IPS-NIHi7 (cell line): ENCODE results near the gene OPHN1.
A peak's percentile ranks its signal among the peaks of the same experiment; 100 is the strongest.

Source experiments
- DNase-seq: peaks from one replicate; pipeline ENCODE4 v3.0.0; 2012; ENCODE audit warnings: mixed read lengths; ENCODE audit errors: extremely low spot score

The OPHN1 gene

DNA sequence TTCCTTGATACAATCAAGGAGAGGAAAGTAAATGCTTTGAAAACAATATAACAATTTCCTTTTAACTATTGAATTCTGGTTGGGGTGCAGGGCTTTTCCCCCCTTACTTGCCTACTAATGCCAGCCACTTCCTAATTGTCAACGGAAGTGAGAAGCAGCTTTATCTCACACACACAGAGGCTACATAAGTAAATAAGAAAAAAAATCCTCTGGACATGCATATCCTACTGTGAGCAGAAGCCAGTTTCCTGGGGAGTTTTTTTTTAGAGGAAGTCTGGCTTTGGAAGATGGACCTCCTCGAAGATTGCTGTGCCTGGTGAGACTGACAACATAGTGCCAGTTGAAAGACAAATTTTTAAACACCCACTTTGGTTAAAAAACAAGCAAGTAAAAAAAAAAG is 180.6 kb downstream of the OPHN1 start:
- no peak for DNase-seq

- DNase-seq, result no peak
Observed at GRCh38 chrX:68249903-68250302, 183.4 kb downstream of the OPHN1 start.

GRCh38 chrX:68249401-68249831 is 183.9 kb downstream of the OPHN1 start:
- DNase-seq, result no peak

DNA sequence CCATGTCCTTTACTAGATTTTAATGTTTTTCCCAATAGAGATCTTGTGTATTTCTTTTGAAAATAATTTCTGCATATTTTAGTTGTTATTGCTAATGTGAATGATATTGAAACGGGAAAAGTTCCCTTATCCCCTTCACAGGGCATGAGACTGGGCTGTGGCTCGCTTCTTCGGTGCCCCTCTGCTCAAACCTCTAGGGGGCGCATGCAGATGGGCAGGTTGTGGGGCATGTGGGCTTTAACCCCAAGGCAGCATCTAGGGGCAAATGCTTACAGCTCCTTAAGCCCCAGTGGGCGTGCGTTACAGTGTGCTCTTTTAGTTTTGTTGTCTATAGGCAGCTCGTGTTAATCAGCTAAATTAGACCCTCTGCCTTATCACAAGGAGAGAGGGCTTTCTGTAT is 194.7 kb downstream of the OPHN1 start:
- peak; percentile 24 for DNase-seq

DNA sequence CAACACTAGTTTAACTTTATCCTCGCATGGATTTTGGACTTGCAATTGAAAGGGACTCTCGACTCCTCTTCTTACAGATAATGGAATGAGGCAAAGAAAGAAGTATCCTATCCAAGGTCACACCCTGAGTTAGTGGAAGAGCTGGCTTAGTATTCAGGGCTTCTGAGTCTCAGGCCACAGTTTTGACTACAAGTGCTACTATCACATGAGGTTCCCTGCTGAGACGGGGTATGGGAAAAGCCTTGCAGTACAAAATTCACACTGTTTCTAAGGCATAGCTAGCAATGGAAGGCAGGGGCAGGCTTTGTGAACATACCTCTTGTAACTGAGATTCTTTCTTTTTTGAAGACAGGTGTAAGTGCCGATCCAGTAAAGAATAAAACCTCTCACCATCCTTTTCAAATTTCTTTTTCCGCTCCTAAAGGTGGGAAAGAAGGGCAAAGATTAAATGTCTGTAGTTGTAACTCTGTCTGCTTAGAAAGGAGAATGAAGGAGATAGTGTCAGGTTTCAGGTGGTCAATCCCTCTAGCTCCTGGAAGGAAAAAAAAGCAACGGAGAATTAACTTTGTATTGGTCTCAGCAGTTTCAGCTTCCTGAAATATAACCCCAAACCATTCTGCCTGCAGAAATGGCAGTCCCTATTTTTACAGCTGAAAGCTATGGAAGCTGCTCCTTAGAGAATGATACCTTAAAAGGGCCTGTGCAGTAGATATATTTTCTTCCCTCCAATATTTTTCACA is 199.0 kb downstream of the OPHN1 start:
- peak; percentile 14 for DNase-seq

- no peak for DNase-seq
Observed at GRCh38 chrX:68232206-68232605, 201.1 kb downstream of the OPHN1 start.

DNA sequence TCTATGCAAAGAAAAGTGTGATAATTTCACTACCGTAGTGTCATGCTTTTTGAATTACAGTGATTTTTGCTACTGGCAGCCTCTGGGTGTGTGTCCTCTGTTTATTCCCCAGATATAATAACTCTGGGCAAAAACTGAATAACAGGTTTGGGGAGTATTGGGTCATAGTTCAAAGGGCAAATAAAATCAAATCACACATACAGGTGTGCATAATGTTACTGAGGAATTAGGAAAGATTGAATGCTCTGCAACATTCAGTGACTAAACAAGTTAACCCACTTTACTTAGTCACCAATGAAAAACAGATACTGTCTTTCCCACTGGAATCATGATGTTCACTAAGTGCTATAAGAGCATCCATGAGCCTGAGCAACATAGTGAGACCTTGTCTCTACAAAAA is 224.3 kb downstream of the OPHN1 start:
- no peak for DNase-seq

GRCh38 chrX:68204521-68205038 is 228.7 kb downstream of the OPHN1 start:
- DNase-seq, result no peak

GRCh38 chrX:68203646-68204045 is 229.6 kb downstream of the OPHN1 start:
- no peak for DNase-seq

DNA sequence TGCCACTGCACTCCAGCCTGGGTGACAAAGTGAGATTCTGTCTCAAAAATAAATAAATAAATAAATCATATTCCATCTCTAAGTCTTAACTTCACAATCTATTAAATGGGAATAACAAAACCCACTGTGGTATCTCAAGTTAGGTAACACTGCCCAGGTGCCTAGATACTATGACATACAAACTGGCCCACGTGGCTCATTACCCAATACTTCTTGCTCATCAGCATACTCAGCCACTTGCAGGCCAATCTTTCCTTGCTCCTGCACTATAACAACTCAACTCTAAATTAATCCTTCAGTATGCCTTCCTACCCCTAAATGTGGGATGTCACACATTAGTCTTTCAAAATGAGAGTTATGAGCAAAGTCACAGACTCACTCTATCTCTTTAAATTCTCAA is 230.1 kb downstream of the OPHN1 start:
- DNase-seq, result no peak

- no peak for DNase-seq
Observed at GRCh38 chrX:68199062-68199848, 234.0 kb downstream of the OPHN1 start.

DNA sequence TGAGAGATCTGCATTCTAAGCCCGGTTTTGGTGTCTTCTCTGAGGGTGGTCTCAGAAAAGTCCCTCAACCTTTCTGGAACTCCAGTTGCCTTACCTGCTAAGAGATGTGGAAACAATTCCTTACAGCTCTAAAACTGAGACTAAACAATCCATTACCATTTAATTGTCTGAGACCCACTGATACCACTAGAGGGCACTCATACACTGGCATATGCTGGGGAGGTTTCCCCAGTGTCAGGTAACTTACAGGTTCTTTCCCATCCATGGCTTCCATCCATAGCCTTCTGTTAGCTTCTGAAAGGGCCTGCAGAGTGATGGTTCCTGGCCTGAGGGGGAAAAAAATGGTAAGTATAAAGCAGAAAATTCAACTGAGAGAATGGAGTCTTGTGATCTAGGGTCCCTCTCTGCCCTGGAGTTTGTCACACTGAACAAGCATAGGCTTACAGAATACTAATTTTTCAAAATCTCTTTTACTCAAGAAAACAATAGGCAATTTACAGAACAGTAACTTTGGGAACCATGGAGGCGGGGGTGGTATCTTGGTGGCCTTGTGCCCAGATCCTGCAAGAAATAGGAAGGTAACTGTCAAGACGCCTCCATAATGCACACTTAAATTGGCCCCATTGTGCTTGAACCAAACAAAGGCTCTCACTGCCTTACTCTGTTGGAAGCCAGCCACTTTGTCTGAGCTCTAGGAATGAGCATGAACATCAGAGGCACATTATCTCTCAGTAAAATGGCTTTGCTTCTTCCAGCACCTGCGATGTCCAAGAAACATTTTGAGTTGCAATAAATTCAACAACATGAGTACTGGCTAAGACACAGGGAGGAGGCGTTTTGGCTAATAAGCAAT is 236.1 kb downstream of the OPHN1 start:
- DNase-seq, result peak; percentile 77

- DNase-seq, result no peak
Observed at GRCh38 chrX:68195561-68195960, 237.7 kb downstream of the OPHN1 start.

DNA sequence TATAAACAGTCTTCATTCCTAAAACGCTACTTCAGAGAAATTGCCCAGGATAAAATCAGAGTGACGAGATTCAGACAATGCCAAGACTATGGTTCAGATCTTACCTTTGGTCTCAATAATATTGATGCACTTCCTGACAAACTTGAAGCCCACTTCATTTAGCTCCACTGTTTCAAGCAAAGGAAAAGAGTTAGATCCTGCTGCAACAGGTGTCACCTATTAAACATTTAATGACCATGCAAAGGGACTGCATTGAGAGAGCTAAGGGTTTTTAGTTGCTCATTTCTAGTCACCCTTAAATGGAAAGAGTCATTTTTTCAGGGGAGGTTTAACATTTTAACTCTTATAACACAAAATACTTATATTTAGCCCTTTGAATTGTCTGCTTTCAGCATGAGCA is 239.5 kb downstream of the OPHN1 start:
- DNase-seq, result no peak

DNA sequence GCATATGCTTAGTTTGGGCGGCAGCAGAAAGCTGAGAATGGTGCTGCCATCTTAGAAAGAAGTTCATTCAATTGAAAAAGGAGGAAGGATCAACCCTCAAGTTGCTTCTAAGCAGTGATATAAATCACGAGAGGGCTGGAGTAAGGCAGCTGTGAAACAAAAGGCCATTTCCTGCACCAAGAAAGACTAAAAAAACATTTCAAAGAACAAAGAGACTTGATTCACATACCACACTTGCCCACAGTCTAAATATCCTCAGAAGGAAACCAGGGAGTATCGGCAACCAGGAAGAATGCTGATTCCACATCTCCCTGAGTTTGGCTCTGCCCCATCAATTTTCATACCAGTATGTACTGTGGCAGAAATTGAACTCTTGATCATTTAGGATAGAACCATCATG is 240.1 kb downstream of the OPHN1 start:
- no peak for DNase-seq

DNA sequence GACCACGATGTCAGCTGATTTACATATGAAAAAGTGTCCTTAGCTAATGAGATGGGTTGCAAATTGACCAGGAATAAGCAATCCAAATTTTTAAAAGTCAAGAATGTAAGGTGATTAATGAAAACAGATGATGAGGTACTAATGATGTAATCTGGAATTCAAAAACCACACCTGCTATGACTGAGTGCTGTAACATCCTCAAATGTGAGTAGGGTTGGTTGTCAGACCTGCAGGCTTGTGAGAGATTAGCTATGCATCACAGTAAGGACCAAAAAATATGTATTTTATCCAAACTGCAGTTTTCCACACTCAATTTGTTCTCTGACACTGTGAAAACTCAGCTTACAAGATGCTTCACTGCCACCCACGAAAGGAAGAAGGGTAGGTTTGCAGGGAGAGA is 242.5 kb downstream of the OPHN1 start:
- DNase-seq, result no peak

GRCh38 chrX:68186552-68187262 is 246.6 kb downstream of the OPHN1 start:
- DNase-seq, result no peak

DNA sequence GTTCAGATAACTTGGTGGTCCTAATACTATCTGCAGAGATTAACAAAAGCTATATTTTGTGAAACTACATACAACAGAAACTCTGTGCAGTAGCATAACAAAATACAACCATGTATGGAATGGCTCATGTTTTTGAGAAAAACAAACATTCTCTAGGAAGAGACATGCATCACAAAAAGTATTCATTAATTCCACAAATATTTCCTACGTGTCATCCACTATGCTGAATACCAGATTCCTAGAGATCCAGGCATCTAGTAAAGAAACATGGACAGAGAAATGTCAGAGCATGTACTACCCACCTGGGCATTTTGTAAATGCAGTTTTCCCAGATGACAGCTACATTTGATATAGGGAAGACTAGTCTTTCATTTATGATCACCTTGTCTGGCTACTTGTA is 248.1 kb downstream of the OPHN1 start:
- DNase-seq, result no peak

GRCh38 chrX:68183612-68184214 is 249.6 kb downstream of the OPHN1 start:
- DNase-seq, result no peak

DNA sequence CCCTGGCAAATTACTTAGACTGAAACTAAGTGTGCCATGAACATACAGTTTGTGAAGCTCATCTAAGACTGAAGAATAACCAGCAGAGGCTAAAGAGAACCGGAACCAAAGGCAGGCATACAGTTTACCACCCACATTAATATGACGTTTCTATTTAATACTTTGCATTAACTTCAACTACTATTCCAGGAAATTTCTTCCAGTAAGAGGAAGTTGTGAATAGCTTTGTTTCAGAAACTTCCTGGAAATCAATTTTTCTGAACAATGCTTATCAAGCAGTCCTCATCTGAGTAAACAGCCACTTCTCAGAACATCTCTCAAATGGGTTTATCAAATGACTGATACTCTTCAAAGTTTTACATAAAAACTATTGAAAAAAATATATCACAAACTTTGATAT is 252.7 kb downstream of the OPHN1 start:
- no peak for DNase-seq

DNA sequence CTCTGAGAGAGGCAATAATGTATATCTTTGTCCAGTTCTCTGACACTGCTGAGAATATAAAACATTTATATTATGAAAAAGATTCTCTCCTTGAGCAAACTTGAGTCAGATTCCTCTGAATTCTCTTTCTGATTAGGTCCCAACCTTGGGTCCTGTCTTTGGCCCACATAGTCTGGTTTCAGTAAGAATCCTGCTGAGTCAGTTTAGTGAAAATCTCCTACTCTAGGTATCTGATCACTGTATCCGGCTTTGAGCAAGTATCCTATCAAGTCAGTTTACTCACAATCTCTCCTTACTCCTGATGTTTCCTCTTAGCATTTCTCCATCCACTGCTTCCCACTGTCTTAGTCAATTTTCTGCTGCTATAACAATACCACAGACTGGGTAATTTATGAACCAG is 253.9 kb downstream of the OPHN1 start:
- no peak for DNase-seq
